Measurements from ENCODE around the gene NCBP2L.

DNA sequence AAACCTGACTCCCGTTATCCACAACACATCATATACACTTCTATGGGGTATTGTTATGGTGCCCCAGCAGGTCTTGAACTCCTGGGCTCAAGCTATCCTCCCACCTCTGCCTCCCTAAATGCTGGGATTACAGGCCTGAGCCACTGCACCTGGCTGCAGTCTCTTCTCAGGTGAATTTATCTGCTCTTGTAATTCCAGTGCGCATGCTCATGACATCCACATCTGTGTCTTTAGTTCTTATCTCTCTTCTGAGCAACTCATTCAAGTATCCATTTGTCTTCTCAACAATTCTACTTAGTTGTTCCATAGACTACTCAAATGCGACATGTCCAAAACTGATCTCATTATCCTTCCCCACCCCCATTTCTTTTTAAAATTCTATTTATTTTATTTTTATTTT lies 27.6 kb downstream of the NCBP2L start:
- TF ChIP-seq EZH2 (IDR thresholded peaks at IDR 0.05; ENCODE audit: low read length) = no peak
- TF ChIP-seq, protein P1, sequence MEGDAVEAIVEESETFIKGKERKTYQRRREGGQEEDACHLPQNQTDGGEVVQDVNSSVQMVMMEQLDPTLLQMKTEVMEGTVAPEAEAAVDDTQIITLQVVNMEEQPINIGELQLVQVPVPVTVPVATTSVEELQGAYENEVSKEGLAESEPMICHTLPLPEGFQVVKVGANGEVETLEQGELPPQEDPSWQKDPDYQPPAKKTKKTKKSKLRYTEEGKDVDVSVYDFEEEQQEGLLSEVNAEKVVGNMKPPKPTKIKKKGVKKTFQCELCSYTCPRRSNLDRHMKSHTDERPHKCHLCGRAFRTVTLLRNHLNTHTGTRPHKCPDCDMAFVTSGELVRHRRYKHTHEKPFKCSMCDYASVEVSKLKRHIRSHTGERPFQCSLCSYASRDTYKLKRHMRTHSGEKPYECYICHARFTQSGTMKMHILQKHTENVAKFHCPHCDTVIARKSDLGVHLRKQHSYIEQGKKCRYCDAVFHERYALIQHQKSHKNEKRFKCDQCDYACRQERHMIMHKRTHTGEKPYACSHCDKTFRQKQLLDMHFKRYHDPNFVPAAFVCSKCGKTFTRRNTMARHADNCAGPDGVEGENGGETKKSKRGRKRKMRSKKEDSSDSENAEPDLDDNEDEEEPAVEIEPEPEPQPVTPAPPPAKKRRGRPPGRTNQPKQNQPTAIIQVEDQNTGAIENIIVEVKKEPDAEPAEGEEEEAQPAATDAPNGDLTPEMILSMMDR (optimal IDR thresholded peaks at IDR 0.05 in 1 of 3, IDR thresholded peaks at IDR 0.05 in 1 of 3, conservative IDR thresholded peaks at IDR 0.05 in 1 of 3; ENCODE audit: extremely low read depth in 1 of 3, insufficient read depth in 2 of 3, low read length in 3 of 3) = no peak

Data from keratinocyte (primary cell).